H1 (cell line): ENCODE results near the gene ADK. TPM values are rescaled to one million over a fixed set of nuclear protein-coding genes. Genes with fewer than 3 reads are reported as not detected.

ENCODE experiments used
- CTCF ChIA-PET: fragments of 300-600 bp; sonication (Branson Sonifier 250); formaldehyde crosslinking; loops from one replicate; lab custom pipeline; 2021; ENCODE audit not compliant: partially characterized antibody; lab: Charles Lee
- POLR2A ChIA-PET: fragments of 300-600 bp; sonication (Branson Sonifier 250); formaldehyde crosslinking; loops from one replicate; lab custom pipeline; 2021; ENCODE audit warnings: inconsistent platforms; ENCODE audit not compliant: partially characterized antibody; lab: Charles Lee
- DNase-seq, 2 experiments: peaks; one replicate each; pipeline versions ENCODE4 v3.0.0 to v3.0.0-alpha.2; 2010 to 2022; ENCODE audit warnings: low spot score in 2 of 2, low read depth in 1 of 2, mixed read lengths in 1 of 2
- FAIRE-seq: peaks from 2 replicates; lab custom pipeline; 2011; peaks lifted over from hg19 to GRCh38; lab: Jason Lieb, UNC
- H2AFZ ChIP-seq: 2 replicates; pipeline ENCODE4 v1.8.1; 2012; ENCODE audit warnings: low read length, inconsistent platforms
- H2AK5ac ChIP-seq: 2 replicates; pipeline ENCODE4 v1.6.1; 2013; ENCODE audit warnings: low read depth, low read length
- H2BK120ac ChIP-seq: replicated peaks from 2 replicates; pipeline ENCODE3; 2013; ENCODE audit warnings: low read depth, low read length, inconsistent platforms
- H2BK12ac ChIP-seq: 2 replicates; pipeline ENCODE4 v1.6.1; 2013; ENCODE audit warnings: low read depth, low read length
- H2BK15ac ChIP-seq: 2 replicates; pipeline ENCODE4 v1.6.1; 2013; ENCODE audit warnings: low read length
- H2BK20ac ChIP-seq: 2 replicates; pipeline ENCODE4 v1.6.1; 2013; ENCODE audit warnings: low read length
- H2BK5ac ChIP-seq: 2 replicates; pipeline ENCODE4 v1.6.1; 2013; ENCODE audit warnings: low read depth, low read length
- H3K14ac ChIP-seq: 2 replicates; pipeline ENCODE4 v1.6.1; 2013; ENCODE audit warnings: inconsistent platforms; ENCODE audit not compliant: insufficient read length
- H3K18ac ChIP-seq: 2 replicates; pipeline ENCODE4 v1.6.1; 2013; ENCODE audit warnings: low read length; ENCODE audit errors: extremely low read depth
- H3K23ac ChIP-seq: 2 replicates; pipeline ENCODE4 v1.6.1; 2013; ENCODE audit warnings: inconsistent platforms; ENCODE audit not compliant: insufficient read length
- H3K23me2 ChIP-seq: 2 replicates; pipeline ENCODE4 v1.6.1; 2013; ENCODE audit warnings: low read depth, low read length
- H3K27ac ChIP-seq: 2 replicates; pipeline ENCODE4 v1.6.1; 2011; ENCODE audit warnings: low read depth, low read length, inconsistent platforms
- H3K27me3 ChIP-seq, 4 experiments: replicated peaks in 1 of 4; 1 replicate in 1 of 4; 2 replicates in 3 of 4; pipeline versions ENCODE4 v1.6.1 to v1.8.1; 2011 to 2013; ENCODE audit warnings: low read length in 3 of 4, mild to moderate bottlenecking in 3 of 4, inconsistent platforms in 2 of 4, mixed read lengths in 2 of 4, moderate library complexity in 1 of 4; ENCODE audit not compliant: control insufficient read depth in 3 of 4, insufficient read depth in 3 of 4; ENCODE audit errors: extremely low read depth in 1 of 4
- H3K36me3 ChIP-seq, 4 experiments: 2 replicates each; pipeline versions ENCODE4 v1.6.1 to v1.8.1; 2011 to 2013; ENCODE audit warnings: mild to moderate bottlenecking in 4 of 4, low read length in 3 of 4, moderate library complexity in 2 of 4, control low read depth in 1 of 4, inconsistent platforms in 1 of 4; ENCODE audit not compliant: insufficient read depth in 4 of 4, control insufficient read depth in 2 of 4
- H3K4ac ChIP-seq: replicated peaks from 2 replicates; pipeline ENCODE3; 2013; ENCODE audit warnings: low read length, low read depth, mixed read lengths, inconsistent platforms; ENCODE audit not compliant: insufficient read length
- H3K4me1 ChIP-seq, 4 experiments: replicated peaks in 1 of 4; 1 replicate in 1 of 4; 2 replicates in 3 of 4; pipeline versions ENCODE4 v1.6.1 to v1.8.1; 2011 to 2013; ENCODE audit warnings: low read length in 3 of 4, inconsistent platforms in 2 of 4, mixed read lengths in 1 of 4; ENCODE audit not compliant: insufficient read depth in 4 of 4, control insufficient read depth in 3 of 4
- H3K4me2 ChIP-seq, 2 experiments: 2 replicates each; pipeline versions ENCODE4 v1.6.1 to v1.8.1; 2011 to 2013; ENCODE audit warnings: low read depth in 2 of 2, low read length in 2 of 2, control low read depth in 1 of 2, inconsistent platforms in 1 of 2, mild to moderate bottlenecking in 1 of 2; ENCODE audit not compliant: insufficient read depth in 1 of 2
- H3K4me3 ChIP-seq, 4 experiments: fragments of 200-600, 300-600 bp in 1 of 4; sonication (generic), shearing (Covaris generic), sonication (Bioruptor Twin) in 1 of 4; 2 replicates each; pipeline versions ENCODE4 v1.5.1 to v1.8.1; 2011 to 2016; ENCODE audit warnings: low read length in 4 of 4, low read depth in 3 of 4, control low read depth in 2 of 4, inconsistent platforms in 2 of 4, mild to moderate bottlenecking in 2 of 4, mixed read lengths in 1 of 4, moderate library complexity in 1 of 4; ENCODE audit not compliant: insufficient read depth in 2 of 4; ENCODE audit errors: extremely low read depth in 1 of 4
- H3K56ac ChIP-seq: replicated peaks from 2 replicates; pipeline ENCODE3; 2013; ENCODE audit warnings: low read depth, mild to moderate bottlenecking, mixed read lengths, low read length, inconsistent platforms; ENCODE audit not compliant: insufficient read length
- H3K79me1 ChIP-seq: 2 replicates; pipeline ENCODE4 v1.6.1; 2013; ENCODE audit warnings: low read depth, low read length, control low read depth
- H3K79me2 ChIP-seq, 2 experiments: 2 replicates each; pipeline versions ENCODE4 v1.6.1 to v1.8.1; 2012 to 2013; ENCODE audit warnings: low read length in 2 of 2, mild to moderate bottlenecking in 2 of 2, inconsistent platforms in 1 of 2; ENCODE audit not compliant: insufficient read depth in 2 of 2, control insufficient read depth in 1 of 2
- H3K9ac ChIP-seq, 4 experiments: replicated peaks in 1 of 4; 1 replicate in 1 of 4; 2 replicates in 3 of 4; pipeline versions ENCODE4 v1.6.1 to v1.8.1; 2011 to 2013; ENCODE audit warnings: low read depth in 3 of 4, low read length in 3 of 4, control low read depth in 2 of 4, mild to moderate bottlenecking in 2 of 4, moderate library complexity in 2 of 4, inconsistent platforms in 1 of 4; ENCODE audit errors: extremely low read depth in 1 of 4
- H3K9me3 ChIP-seq, 2 experiments: 2 replicates each; pipeline versions ENCODE4 v1.6.1 to v1.8.1; 2012 to 2013; ENCODE audit warnings: mild to moderate bottlenecking in 2 of 2, moderate library complexity in 2 of 2, control low read depth in 1 of 2, inconsistent platforms in 1 of 2, low read depth in 1 of 2, low read length in 1 of 2, mixed read lengths in 1 of 2; ENCODE audit not compliant: insufficient read depth in 2 of 2
- H4K20me1 ChIP-seq, 2 experiments: replicated peaks in 1 of 2; 2 replicates each; pipeline versions ENCODE3 to v1.8.1; 2011 to 2013; ENCODE audit warnings: inconsistent platforms in 2 of 2, low read length in 2 of 2, mild to moderate bottlenecking in 1 of 2; ENCODE audit not compliant: insufficient read depth in 2 of 2, control insufficient read depth in 1 of 2
- H4K5ac ChIP-seq: 2 replicates; pipeline ENCODE4 v1.6.1; 2013; ENCODE audit warnings: low read length, low read depth, mixed read lengths, inconsistent platforms; ENCODE audit not compliant: insufficient read length
- H4K8ac ChIP-seq: 2 replicates; pipeline ENCODE4 v1.8.0; 2013; ENCODE audit warnings: mild to moderate bottlenecking, moderate library complexity, low read length, inconsistent platforms; ENCODE audit not compliant: insufficient read depth; ENCODE audit errors: extremely low read depth
- H4K91ac ChIP-seq: replicated peaks from 2 replicates; pipeline ENCODE3; 2013; ENCODE audit warnings: low read length, mixed read lengths, inconsistent platforms; ENCODE audit not compliant: insufficient read length
- ATF3 ChIP-seq: IDR thresholded peaks from 2 replicates; pipeline ENCODE4 v1.6.1; 2011; ENCODE audit warnings: low read depth, mild to moderate bottlenecking, low read length; ENCODE audit not compliant: insufficient read depth
- CBX8 ChIP-seq: fragments of 300-800, 300-1000 bp; sonication (generic); IDR thresholded peaks from 2 replicates; pipeline ENCODE4 v1.7.1; 2016; ENCODE audit warnings: low read depth, low read length, borderline replicate concordance
- CHD2 ChIP-seq: IDR thresholded peaks from 2 replicates; pipeline ENCODE4 v1.6.1; 2012; ENCODE audit warnings: low read length, improper control_type of control experiment
- KDM4A ChIP-seq: IDR thresholded peaks from one replicate; pipeline ENCODE4 v1.7.1; 2012; ENCODE audit warnings: low read depth, mild to moderate bottlenecking, moderate library complexity, low read length, inconsistent platforms; ENCODE audit not compliant: severe bottlenecking
- PHF8 ChIP-seq: fragments of 200-600 bp; sonication (generic); conservative IDR thresholded peaks from 2 replicates; pipeline ENCODE4 v1.7.1; 2012; ENCODE audit warnings: low read depth, mild to moderate bottlenecking, inconsistent platforms, low read length, moderate library complexity
- POLR2A ChIP-seq, 2 experiments: IDR thresholded peaks; 1 replicate in 1 of 2; 2 replicates in 1 of 2; pipeline ENCODE4 v1.6.1; 2011; ENCODE audit warnings: low read depth in 2 of 2, low read length in 2 of 2, mild to moderate bottlenecking in 2 of 2; ENCODE audit errors: control extremely low read depth in 1 of 2
- WGBS, 2 experiments: shearing (Covaris generic) in 1 of 2; methylation state at CpG; one replicate each; pipeline versions ENCODE4 v1.1.6 to v1.1.7; 2013 to 2015; ENCODE audit warnings: low lambda C conversion rate in 2 of 2, mixed read lengths in 2 of 2, inconsistent platforms in 1 of 2, low coverage in 1 of 2, missing lambda C conversion rate in 1 of 2; ENCODE audit not compliant: insufficient replicate concordance in 2 of 2, insufficient coverage in 1 of 2, insufficient read length in 1 of 2; ENCODE audit errors: extremely low coverage in 1 of 2, missing lambda C conversion rate in 1 of 2; 5-methylcytosine and 5-hydroxymethylcytosine counted together
- polyA plus RNA-seq, 7 experiments: library from polyadenylated mRNA; depleted of rRNA in 3 of 7; stranded (reverse) in 5 of 7; unstranded in 2 of 7; fragments of >200 nt in 5 of 7; fragments of 200-250 nt in 2 of 7; gene quantifications; 1 replicate in 5 of 7; 2 replicates in 1 of 7; 4 replicates in 1 of 7; pipeline versions ENCODE4 v1.2.1 to v1.2.3, GENCODE V29; 2011 to 2013; ENCODE audit warnings: missing spikeins in 2 of 7, mixed read lengths in 2 of 7
- total RNA-seq: library from RNA; stranded (reverse); fragmentation: NEBNext Ultra II Directional; extraction: Animal tissue kit (Norgen Biotek cat#: 25700); gene quantifications from 2 replicates; pipeline ENCODE4 v1.2.1, GENCODE V29; 2021

ADK gene
- total and polyA plus RNA-seq, 2 of the 8 experiments (the other 6 are each of a cell fraction or from before 2014, with no cell fraction given): 12.3 to 42.4 TPM

GRCh38 chr10:74683621-74684364, 532.8 kb downstream of the ADK start:
- DNase-seq (no peak), FAIRE-seq (peak; percentile 13)
- H2BK20ac ChIP-seq: no peak overlapping the region
- no peak overlapping the region for H2BK15ac ChIP-seq
- no peak overlapping the region for H3K23ac ChIP-seq
- H4K8ac ChIP-seq: no peak overlapping the region
- H4K91ac ChIP-seq: no peak overlapping the region
- H4K5ac ChIP-seq: no peak overlapping the region
- 87% methylated on average over 7 of the region's 7 CpGs; no CpG with 5 or more reads in 1 of the 2 experiments for WGBS, 2 experiments
- H3K79me2 ChIP-seq: no peaks in the 10 kb centered on the region
- H2AFZ ChIP-seq: no peak overlapping the region
- no peak overlapping the region for H3K14ac ChIP-seq
- no peaks in the 10 kb centered on the region for H3K23me2 ChIP-seq
- no peaks in the 10 kb centered on the region for H3K79me1 ChIP-seq
- no peak overlapping the region for H3K27ac ChIP-seq
- H3K56ac ChIP-seq: no peak overlapping the region
- no peaks in the 10 kb centered on the region for H3K4me1 ChIP-seq
- H2AK5ac ChIP-seq: no peak overlapping the region
- no peak overlapping the region for H3K4me3 ChIP-seq
- H3K9ac ChIP-seq: no peak overlapping the region
- no peak overlapping the region for H2BK12ac ChIP-seq
- no peak overlapping the region for H2BK120ac ChIP-seq
- no peaks in the 10 kb centered on the region for H3K9me3 ChIP-seq
- H3K36me3 ChIP-seq: no peaks in the 10 kb centered on the region
- no peak overlapping the region for H3K18ac ChIP-seq
- CTCF ChIA-PET: interaction anchor here (0.6 kb wide), 1 partner anchor 319 kb away, joined by 3 read pairs; no protein-coding TSS in a partner anchor
- no peak overlapping the region for H3K4ac ChIP-seq
- H4K20me1 ChIP-seq: no peaks in the 10 kb centered on the region
- no peak overlapping the region for H3K4me2 ChIP-seq
- POLR2A ChIA-PET: no interaction called here
- no peaks in the 10 kb centered on the region for H3K27me3 ChIP-seq
- no peak overlapping the region for H2BK5ac ChIP-seq
- TF ChIP-seq CBX8 (no peak), PHF8 (no peak), ATF3 (no peak), CHD2 (no peak), KDM4A (no peak), POLR2A (IDR thresholded peaks at IDR 0.05; ENCODE audit: control extremely low read depth in 1 of 2, low read depth in 2 of 2, low read length in 2 of 2) (no peak)
